ENCODE data around the gene PARVB.

PARVB gene

DNA sequence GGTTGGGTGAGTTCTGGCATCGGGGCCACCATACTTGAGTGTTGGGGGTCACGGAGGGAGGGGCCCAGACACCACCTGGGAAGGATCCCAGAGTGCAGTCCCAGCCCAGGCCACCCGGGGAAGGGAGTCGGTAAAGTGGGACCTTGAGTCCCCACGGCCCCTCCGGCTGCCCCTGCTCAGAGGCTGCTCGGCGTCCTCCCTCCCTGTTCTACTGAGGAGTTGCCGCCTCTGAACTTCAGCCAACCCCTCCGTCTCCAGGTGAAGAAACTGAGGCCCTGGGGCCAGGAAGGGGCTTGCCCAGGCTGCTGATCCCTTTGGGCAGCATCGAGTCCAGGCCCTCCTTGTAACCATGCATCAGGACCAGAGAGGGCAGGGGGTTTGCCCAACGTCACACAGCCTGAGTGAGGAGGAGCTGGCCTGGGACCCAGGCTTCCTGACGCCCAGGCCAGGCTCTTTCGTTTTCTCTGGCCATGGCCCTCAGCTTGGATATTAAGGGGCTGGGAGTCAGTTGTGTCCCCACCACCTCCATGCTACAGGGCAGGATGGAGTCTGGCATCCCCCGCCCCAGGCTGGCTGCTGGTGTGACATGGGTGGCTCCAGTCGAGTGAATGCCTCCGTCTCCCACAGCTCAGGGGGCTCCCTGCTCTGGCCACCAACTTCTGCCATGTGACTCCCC lies 157.9 kb downstream of the PARVB start:
- Mint-ChIP-seq H3K4me1 (ENCODE audit: low read depth) (peaks cover 16% of the 10 kb centered on the region), H3K9me3 (no peaks in the 10 kb centered on the region), H3K36me3 (ENCODE audit: low read depth) (peaks cover 23% of the 10 kb centered on the region), H3K4me3 (peak overlapping the region; percentile 83), H3K27me3 (ENCODE audit: low read depth) (peaks cover 6% of the 10 kb centered on the region), H3K27ac (peak overlapping the region; percentile 88)
- DNase-seq (ENCODE audit: low spot score), result no peak

- Mint-ChIP-seq H3K9me3 (no peaks in the 10 kb centered on the region), H3K4me3 (peak overlapping the region; percentile 83), H3K4me1 (ENCODE audit: low read depth) (peaks cover 16% of the 10 kb centered on the region), H3K36me3 (ENCODE audit: low read depth) (peaks cover 27% of the 10 kb centered on the region), H3K27me3 (ENCODE audit: low read depth) (peaks cover 4% of the 10 kb centered on the region), H3K27ac (peak overlapping the region; percentile 88)
- DNase-seq (ENCODE audit: low spot score), result peak; percentile 53
Observed at GRCh38 chr22:44182588-44183286, 158.6 kb downstream of the PARVB start.

DNA sequence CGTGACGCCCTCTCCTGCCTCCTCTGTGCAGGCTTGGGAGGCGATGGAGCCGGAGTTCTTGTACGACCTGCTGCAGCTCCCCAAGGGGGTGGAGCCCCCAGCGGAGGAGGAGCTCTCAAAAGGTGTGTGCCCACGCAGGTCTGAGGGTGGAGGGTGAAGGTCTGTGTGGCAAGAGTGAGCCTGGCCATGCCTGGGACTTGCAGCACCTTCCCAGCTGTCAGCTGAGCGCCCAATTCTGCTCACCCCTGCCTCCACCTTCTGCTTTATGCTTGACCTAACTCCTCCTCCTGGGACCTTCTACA lies 159.1 kb downstream of the PARVB start:
- Mint-ChIP-seq H3K4me1 (ENCODE audit: low read depth) (peaks cover 16% of the 10 kb centered on the region), H3K9me3 (no peaks in the 10 kb centered on the region), H3K27me3 (ENCODE audit: low read depth) (no peaks in the 10 kb centered on the region)

GRCh38 chr22:44184006-44184405 lies 159.9 kb downstream of the PARVB start:
- peaks cover 29% of the 10 kb centered on the region for H3K36me3 Mint-ChIP-seq (ENCODE audit: low read depth)
- no peaks in the 10 kb centered on the region for H3K9me3 Mint-ChIP-seq
- H3K27ac Mint-ChIP-seq, result peak overlapping the region; percentile 71
- H3K27me3 Mint-ChIP-seq (ENCODE audit: low read depth), result no peaks in the 10 kb centered on the region
- peaks cover 16% of the 10 kb centered on the region for H3K4me1 Mint-ChIP-seq (ENCODE audit: low read depth)
- H3K4me3 Mint-ChIP-seq, result no peak overlapping the region
- DNase-seq (ENCODE audit: low spot score), result no peak

More for the DNA sequence above, 159.1 kb downstream of the PARVB start:
- no peak for DNase-seq (ENCODE audit: low spot score)
- peaks cover 27% of the 10 kb centered on the region for H3K36me3 Mint-ChIP-seq (ENCODE audit: low read depth)
- peak overlapping the region; percentile 88 for H3K27ac Mint-ChIP-seq
- H3K4me3 Mint-ChIP-seq, result peak overlapping the region; percentile 83

GRCh38 chr22:44185237-44186120 lies 161.4 kb downstream of the PARVB start:
- H3K36me3 Mint-ChIP-seq (ENCODE audit: low read depth), result peaks cover 29% of the 10 kb centered on the region
- DNase-seq (ENCODE audit: low spot score), result no peak
- no peaks in the 10 kb centered on the region for H3K9me3 Mint-ChIP-seq
- no peak overlapping the region for H3K27ac Mint-ChIP-seq
- peaks cover 13% of the 10 kb centered on the region for H3K4me1 Mint-ChIP-seq (ENCODE audit: low read depth)
- no peak overlapping the region for H3K4me3 Mint-ChIP-seq
- no peaks in the 10 kb centered on the region for H3K27me3 Mint-ChIP-seq (ENCODE audit: low read depth)

DNA sequence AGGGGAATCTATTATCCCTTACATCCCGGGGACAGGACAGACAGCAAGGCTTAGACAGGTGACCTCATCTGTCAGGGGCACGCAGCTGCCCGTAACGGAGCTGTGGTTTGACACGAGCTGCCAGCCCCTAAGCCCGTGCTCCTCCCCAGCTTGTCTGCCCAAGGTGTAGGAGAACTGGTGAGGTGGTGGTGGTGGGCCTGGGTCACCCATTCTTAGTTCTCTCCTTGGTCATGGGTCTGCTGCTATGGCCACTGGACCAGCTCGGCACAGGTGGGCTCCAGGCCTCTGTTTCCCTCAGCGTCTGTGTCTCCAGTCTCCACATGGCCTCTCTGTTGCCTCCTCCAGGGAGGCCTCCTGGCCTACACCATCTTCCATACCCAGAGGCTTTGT lies 162.0 kb downstream of the PARVB start:
- no peak overlapping the region for H3K27ac Mint-ChIP-seq
- H3K4me3 Mint-ChIP-seq, result no peak overlapping the region
- no peaks in the 10 kb centered on the region for H3K9me3 Mint-ChIP-seq
- no peak for DNase-seq (ENCODE audit: low spot score)
- H3K27me3 Mint-ChIP-seq (ENCODE audit: low read depth), result no peaks in the 10 kb centered on the region
- H3K4me1 Mint-ChIP-seq (ENCODE audit: low read depth), result peaks cover 10% of the 10 kb centered on the region
- H3K36me3 Mint-ChIP-seq (ENCODE audit: low read depth), result peaks cover 29% of the 10 kb centered on the region

DNA sequence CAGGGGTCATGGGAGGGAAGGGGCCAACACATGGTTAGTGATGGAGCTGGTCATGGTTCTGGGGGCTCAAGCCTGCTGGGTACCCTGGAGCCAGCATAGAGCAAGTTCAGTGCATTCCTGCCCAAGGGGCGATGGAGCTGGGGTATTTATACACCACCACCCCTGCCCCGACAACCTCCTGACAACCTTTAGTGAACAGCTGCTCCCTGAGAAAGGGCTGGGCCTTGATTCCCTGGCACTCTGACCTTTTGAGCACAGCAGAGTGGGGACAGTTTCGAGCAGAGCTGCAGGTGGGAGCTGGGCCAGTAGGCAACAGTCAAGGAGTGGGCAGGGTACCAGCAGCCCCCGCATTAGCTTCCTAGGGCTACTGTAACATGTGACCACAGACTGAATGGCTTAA lies 162.6 kb downstream of the PARVB start:
- peaks cover 30% of the 10 kb centered on the region for H3K36me3 Mint-ChIP-seq (ENCODE audit: low read depth)
- H3K27me3 Mint-ChIP-seq (ENCODE audit: low read depth), result no peaks in the 10 kb centered on the region
- no peak overlapping the region for H3K27ac Mint-ChIP-seq
- H3K4me1 Mint-ChIP-seq (ENCODE audit: low read depth), result peaks cover 12% of the 10 kb centered on the region
- H3K9me3 Mint-ChIP-seq, result no peaks in the 10 kb centered on the region
- DNase-seq (ENCODE audit: low spot score), result no peak
- H3K4me3 Mint-ChIP-seq, result no peak overlapping the region

DNA sequence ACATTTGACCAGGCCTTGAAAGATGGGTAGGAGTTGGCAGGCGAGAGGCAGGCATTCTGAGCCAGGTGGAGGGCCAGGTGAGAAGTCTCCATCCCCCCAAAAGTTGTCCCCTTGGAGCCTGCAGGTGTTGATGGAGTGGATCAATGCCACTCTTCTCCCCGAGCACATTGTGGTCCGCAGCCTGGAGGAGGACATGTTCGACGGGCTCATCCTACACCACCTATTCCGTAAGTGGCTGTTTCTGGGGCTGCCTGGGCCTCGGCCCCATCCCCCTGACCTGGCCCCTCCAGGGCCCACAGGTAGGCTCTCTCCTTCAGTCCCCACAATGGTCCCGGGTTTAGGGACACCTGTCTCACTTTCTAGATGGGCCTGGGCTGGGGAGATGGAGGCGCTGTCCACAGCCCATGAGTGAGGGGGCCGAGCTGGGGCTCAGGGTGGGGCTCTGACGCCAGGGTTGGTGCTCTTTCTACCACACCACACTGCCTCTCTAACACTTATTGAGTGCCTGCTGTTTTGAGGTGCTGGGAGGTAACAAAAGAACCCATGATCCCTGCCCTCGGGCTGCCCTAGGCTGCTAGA lies 163.6 kb downstream of the PARVB start:
- H3K9me3 Mint-ChIP-seq, result no peaks in the 10 kb centered on the region
- H3K27me3 Mint-ChIP-seq (ENCODE audit: low read depth), result no peaks in the 10 kb centered on the region
- no peak for DNase-seq (ENCODE audit: low spot score)
- peaks cover 16% of the 10 kb centered on the region for H3K4me1 Mint-ChIP-seq (ENCODE audit: low read depth)
- peaks cover 32% of the 10 kb centered on the region for H3K36me3 Mint-ChIP-seq (ENCODE audit: low read depth)
- no peak overlapping the region for H3K27ac Mint-ChIP-seq
- H3K4me3 Mint-ChIP-seq, result no peak overlapping the region

DNA sequence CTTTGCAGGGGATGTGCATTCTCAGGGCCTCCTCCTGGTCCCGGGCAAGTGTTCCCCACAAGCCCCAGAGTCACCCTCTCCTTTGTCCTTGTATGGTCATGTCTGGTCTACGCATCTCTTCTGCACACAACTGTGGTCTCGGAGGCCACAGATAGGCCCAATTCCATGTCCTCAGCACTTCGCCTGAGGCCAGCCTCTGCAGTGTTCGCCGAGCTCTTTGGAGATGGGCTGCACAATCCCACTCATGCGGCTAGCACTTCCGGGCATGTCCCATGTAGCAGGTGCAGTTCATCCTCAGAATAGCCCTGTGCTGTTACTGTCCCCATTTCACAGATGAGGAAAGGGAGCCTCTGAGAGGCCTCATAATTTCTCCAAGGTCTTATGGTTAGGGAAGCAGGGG lies 164.2 kb downstream of the PARVB start:
- H3K27ac Mint-ChIP-seq, result no peak overlapping the region
- no peaks in the 10 kb centered on the region for H3K9me3 Mint-ChIP-seq
- no peak for DNase-seq (ENCODE audit: low spot score)
- peaks cover 19% of the 10 kb centered on the region for H3K4me1 Mint-ChIP-seq (ENCODE audit: low read depth)
- H3K4me3 Mint-ChIP-seq, result no peak overlapping the region
- H3K27me3 Mint-ChIP-seq (ENCODE audit: low read depth), result no peaks in the 10 kb centered on the region
- H3K36me3 Mint-ChIP-seq (ENCODE audit: low read depth), result peaks cover 38% of the 10 kb centered on the region

DNA sequence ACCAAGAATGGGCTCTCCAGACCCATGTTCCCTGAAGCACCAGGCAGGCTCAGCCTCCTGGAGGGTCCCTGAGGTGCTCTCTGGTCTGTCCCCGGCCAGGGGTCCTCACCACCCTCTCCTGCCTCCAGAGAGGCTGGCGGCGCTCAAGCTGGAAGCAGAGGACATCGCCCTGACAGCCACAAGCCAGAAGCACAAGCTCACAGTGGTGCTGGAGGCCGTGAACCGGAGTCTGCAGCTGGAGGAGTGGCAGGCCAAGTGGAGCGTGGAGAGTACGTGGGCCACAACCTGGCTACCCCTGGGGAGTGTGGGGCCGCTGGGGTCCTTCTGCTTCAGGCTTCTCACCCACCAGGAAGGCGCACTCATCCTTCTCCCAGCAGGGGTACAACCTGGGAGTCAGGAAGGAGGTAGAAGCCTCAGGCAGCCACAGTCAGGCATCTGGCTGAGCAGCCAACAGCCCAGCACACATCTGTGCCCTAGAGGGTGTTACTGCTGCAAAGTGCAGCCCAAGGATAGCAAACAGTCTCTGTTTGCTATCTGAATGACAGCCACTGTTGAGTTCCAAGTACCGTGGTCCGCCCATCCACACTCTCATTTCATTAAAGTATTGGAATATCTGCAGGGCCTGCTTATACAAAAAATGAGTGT lies 165.0 kb downstream of the PARVB start:
- Mint-ChIP-seq H3K36me3 (ENCODE audit: low read depth) (peaks cover 38% of the 10 kb centered on the region), H3K27me3 (ENCODE audit: low read depth) (no peaks in the 10 kb centered on the region), H3K27ac (no peak overlapping the region), H3K9me3 (no peaks in the 10 kb centered on the region), H3K4me3 (no peak overlapping the region), H3K4me1 (ENCODE audit: low read depth) (peaks cover 22% of the 10 kb centered on the region)
- no peak for DNase-seq (ENCODE audit: low spot score)

DNA sequence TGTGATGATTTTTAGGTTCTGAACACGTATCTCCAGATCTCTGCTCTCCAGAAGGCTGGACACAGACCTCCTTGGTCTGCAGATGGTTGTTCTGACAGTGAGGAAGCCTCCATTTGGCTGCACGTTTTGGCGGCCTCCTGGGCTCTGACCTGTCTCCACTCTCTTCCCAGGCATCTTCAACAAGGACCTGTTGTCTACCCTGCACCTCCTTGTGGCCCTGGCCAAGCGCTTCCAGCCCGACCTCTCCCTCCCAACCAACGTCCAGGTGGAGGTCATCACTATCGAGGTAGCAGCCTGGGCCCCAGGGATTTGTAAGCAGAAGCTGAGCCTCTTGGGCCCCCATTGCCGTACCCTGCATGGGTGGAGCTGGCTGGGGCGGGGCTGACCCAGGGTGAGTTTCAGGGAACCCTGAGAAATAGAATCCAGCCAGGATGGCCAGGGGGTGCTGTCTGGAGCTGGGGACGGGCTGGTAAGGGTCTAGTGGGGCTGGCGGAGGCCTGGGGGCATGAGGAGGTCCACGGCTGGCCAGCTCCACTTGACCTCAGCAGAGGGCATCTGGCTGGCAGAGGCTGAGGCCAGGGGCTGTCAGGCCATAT lies 166.4 kb downstream of the PARVB start:
- Mint-ChIP-seq H3K36me3 (ENCODE audit: low read depth) (peaks cover 39% of the 10 kb centered on the region), H3K4me1 (ENCODE audit: low read depth) (peaks cover 26% of the 10 kb centered on the region)
- DNase-seq (ENCODE audit: low spot score), result no peak

DNA sequence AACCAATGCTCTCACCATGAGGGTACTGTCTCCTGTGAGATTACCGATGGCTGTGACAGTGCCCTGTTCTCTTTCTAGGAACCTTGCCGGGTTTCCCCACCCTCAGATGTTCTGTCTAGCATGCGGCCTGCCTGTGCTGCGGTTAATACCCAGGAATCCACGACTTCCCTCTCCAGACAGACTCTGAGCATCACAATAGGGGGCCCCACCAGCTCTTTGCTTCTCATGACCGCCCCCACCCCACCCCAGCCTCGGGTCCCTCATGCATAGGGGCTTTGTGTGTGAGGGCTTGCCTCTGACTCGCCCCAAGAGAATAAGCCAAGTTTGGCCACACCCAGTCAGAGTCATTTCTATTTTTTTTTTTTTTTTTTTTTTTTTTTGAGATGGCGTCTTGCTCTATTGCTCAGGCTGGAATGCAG lies 166.9 kb downstream of the PARVB start:
- Mint-ChIP-seq H3K4me1 (ENCODE audit: low read depth) (peaks cover 26% of the 10 kb centered on the region), H3K27ac (peak overlapping the region; percentile 52), H3K27me3 (ENCODE audit: low read depth) (no peaks in the 10 kb centered on the region), H3K4me3 (peak overlapping the region; percentile 32), H3K36me3 (ENCODE audit: low read depth) (peaks cover 37% of the 10 kb centered on the region), H3K9me3 (no peaks in the 10 kb centered on the region)
- peak; percentile 49 for DNase-seq (ENCODE audit: low spot score)

More for the DNA sequence above, 166.4 kb downstream of the PARVB start:
- Mint-ChIP-seq H3K27me3 (ENCODE audit: low read depth) (no peaks in the 10 kb centered on the region), H3K27ac (no peak overlapping the region), H3K4me3 (no peak overlapping the region), H3K9me3 (no peaks in the 10 kb centered on the region)

DNA sequence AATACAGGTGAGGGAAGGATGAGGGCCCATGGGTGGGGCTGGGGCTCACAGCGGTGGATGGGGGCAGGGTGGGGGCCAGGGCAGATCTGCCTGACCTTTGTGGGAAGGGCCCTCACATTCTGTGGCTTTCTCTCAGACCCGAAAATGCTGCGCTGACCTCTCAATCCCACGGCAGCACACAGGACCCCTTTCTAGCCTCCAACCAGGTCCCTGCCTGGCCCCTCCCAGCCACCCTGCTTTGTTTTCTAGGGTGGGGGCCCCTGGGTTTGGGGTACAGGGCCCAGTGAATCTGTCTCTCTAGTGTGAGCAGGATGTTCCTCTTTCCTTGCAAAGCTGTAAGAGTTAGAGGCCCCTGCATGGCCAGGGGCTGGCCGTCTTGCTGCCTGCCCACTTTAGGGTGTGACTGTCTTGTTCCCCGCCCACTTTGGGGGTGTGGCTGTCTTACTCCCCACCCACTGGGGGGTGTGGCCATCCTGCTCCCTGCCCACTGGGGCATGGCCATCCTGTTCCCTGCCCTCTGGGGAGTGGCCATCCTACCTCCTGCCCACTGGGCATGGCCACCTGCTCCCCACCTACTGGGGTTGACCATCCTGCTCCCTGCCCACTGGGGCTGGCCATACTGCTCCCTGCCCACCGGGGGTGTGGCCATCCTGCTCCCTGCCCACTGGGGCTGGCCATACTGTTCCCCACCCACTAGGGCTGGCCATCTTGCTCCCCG lies 168.2 kb downstream of the PARVB start:
- no peaks in the 10 kb centered on the region for H3K9me3 Mint-ChIP-seq
- peak; percentile 30 for DNase-seq (ENCODE audit: low spot score)
- H3K4me3 Mint-ChIP-seq, result no peak overlapping the region
- no peak overlapping the region for H3K27ac Mint-ChIP-seq
- peaks cover 26% of the 10 kb centered on the region for H3K4me1 Mint-ChIP-seq (ENCODE audit: low read depth)
- H3K36me3 Mint-ChIP-seq (ENCODE audit: low read depth), result peaks cover 35% of the 10 kb centered on the region
- H3K27me3 Mint-ChIP-seq (ENCODE audit: low read depth), result no peaks in the 10 kb centered on the region
